ENCODE data around the gene MEGF6.

GRCh38 chr1:3521426-3521825 lies 89.9 kb downstream of the MEGF6 start:
- TF ChIP-seq POLR2AphosphoS5 (IDR thresholded peaks at IDR 0.05; ENCODE audit: low read depth, low read length), result no peak
- no peak for TF ChIP-seq POLR2A (IDR thresholded peaks at IDR 0.05; ENCODE audit: low read depth, low read length)
- TF ChIP-seq TAF1 (IDR thresholded peaks at IDR 0.05; ENCODE audit: borderline replicate concordance, low read depth, low read length), result no peak
